OCI-LY1 (cell line): ENCODE results near the gene CRISPLD2.

Experiments
- EZH2 ChIP-seq: fragments of 200-600 bp; sonication (generic), shearing (Covaris generic); IDR thresholded peaks from 2 replicates; pipeline ENCODE4 v1.8.0; 2017; ENCODE audit warnings: borderline replicate concordance, mixed run types, mild to moderate bottlenecking, antibody characterized with exemption, low read length, moderate library complexity, mixed read lengths
- TF ChIP-seq, protein P1 (sequence below): fragments of 200-600 bp; sonication (generic), shearing (Covaris generic); IDR thresholded peaks from 2 replicates; pipeline ENCODE4 v1.5.1; 2017; ENCODE audit warnings: mild to moderate bottlenecking, antibody characterized with exemption, low read length, moderate library complexity, mixed read lengths

DNA sequence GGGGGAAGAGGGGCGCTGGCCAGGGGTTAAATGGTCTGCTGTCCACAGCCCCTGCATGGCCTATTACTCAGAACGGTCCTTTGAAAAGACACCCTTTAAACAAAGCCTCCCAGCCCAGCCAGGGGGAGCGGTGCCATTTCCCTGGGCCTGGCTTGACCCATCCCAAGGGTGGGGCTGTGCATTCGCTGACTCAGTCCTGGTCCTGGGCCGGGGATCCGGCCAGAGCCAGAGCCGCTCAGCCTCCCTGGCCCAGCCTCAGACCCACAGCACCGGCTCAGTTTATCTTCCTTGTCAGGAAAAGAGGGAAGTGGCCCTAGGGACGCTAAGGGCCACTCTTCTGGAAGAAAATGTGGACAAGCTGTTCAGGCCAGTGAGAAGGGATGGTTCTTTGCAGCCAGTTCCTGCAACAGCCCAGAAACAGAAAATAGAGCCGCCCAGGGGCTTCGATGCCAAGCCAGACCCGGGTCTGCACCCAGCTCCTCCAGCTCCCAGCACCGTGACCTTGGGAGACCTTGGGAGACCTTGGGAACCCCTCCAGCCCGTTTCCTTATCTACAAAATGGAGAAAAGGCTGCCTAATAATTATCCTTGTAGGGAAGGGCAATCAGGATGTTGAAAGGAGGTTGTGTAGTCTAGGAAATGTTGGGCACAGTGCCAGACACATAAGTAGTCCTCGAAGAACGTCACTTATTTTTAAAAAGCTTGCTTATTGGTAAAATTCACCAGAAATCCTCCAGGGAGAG lies 109.1 kb downstream of the CRISPLD2 start:
- no peak for TF ChIP-seq EZH2
- TF ChIP-seq, protein P1, sequence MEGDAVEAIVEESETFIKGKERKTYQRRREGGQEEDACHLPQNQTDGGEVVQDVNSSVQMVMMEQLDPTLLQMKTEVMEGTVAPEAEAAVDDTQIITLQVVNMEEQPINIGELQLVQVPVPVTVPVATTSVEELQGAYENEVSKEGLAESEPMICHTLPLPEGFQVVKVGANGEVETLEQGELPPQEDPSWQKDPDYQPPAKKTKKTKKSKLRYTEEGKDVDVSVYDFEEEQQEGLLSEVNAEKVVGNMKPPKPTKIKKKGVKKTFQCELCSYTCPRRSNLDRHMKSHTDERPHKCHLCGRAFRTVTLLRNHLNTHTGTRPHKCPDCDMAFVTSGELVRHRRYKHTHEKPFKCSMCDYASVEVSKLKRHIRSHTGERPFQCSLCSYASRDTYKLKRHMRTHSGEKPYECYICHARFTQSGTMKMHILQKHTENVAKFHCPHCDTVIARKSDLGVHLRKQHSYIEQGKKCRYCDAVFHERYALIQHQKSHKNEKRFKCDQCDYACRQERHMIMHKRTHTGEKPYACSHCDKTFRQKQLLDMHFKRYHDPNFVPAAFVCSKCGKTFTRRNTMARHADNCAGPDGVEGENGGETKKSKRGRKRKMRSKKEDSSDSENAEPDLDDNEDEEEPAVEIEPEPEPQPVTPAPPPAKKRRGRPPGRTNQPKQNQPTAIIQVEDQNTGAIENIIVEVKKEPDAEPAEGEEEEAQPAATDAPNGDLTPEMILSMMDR, result no peak
